ENCODE measurements around the gene LRRN4.

LRRN4 gene

DNA sequence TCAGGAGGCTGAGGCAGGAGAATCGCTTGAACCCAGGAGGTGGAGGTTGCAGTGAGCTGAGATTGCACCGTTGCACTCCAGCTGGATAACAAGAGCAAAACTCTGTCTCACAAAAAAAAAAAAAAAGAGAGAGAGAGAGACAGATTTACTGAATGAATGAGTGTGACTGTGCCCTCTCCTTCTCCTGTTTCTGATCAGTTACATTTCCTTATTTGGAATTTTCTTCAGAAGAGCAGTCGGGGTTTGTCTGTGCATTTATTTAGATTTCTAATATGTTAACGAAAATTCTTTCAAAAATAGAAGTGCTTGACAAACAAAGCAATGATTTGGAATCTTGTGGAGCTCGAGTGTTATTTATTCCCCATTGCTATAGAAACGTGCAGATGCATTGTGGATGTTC is 6.4 kb upstream of the LRRN4 start:
- DNase-seq: no peak
- no peaks in the 10 kb centered on the region for H3K36me3 ChIP-seq
- TF ChIP-seq, protein P1, sequence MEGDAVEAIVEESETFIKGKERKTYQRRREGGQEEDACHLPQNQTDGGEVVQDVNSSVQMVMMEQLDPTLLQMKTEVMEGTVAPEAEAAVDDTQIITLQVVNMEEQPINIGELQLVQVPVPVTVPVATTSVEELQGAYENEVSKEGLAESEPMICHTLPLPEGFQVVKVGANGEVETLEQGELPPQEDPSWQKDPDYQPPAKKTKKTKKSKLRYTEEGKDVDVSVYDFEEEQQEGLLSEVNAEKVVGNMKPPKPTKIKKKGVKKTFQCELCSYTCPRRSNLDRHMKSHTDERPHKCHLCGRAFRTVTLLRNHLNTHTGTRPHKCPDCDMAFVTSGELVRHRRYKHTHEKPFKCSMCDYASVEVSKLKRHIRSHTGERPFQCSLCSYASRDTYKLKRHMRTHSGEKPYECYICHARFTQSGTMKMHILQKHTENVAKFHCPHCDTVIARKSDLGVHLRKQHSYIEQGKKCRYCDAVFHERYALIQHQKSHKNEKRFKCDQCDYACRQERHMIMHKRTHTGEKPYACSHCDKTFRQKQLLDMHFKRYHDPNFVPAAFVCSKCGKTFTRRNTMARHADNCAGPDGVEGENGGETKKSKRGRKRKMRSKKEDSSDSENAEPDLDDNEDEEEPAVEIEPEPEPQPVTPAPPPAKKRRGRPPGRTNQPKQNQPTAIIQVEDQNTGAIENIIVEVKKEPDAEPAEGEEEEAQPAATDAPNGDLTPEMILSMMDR (IDR thresholded peaks at IDR 0.05): no peak
- peaks cover 0 to 24% of the 10 kb centered on the region in 2 donors for H3K27me3 ChIP-seq
- no peak overlapping the region for H3K27ac ChIP-seq
- no peak overlapping the region for H3K4me3 ChIP-seq
- H3K9me3 ChIP-seq: no peaks in the 10 kb centered on the region
- intact Hi-C loops (cut with DNase I; ENCODE audit: low total_unique reads): no loop called here
- no peaks in the 10 kb centered on the region for H3K4me1 ChIP-seq

GRCh38 chr20:6058684-6059295 is 4.9 kb upstream of the LRRN4 start:
- TF ChIP-seq, protein P1 (IDR thresholded peaks at IDR 0.05): no peak
- intact Hi-C loops (cut with DNase I; ENCODE audit: low total_unique reads): no loop called here
- DNase-seq: no peak
- Histone ChIP-seq H3K9me3 (no peaks in the 10 kb centered on the region), H3K36me3 (no peaks in the 10 kb centered on the region), H3K27me3 (peaks cover 0 to 30% of the 10 kb centered on the region in 2 donors), H3K4me1 (no peaks in the 10 kb centered on the region), H3K27ac (no peak overlapping the region), H3K4me3 (no peak overlapping the region)

GRCh38 chr20:6057691-6058090 is 3.8 kb upstream of the LRRN4 start:
- Histone ChIP-seq H3K27ac (no peak overlapping the region), H3K36me3 (no peaks in the 10 kb centered on the region), H3K4me3 (no peak overlapping the region), H3K4me1 (peaks cover 0 to 4% (median 0%) of the 10 kb centered on the region in 4 donors), H3K9me3 (no peaks in the 10 kb centered on the region), H3K27me3 (peaks cover 0 to 41% of the 10 kb centered on the region in 2 donors)
- no peak for DNase-seq
- TF ChIP-seq, protein P1 (IDR thresholded peaks at IDR 0.05): no peak
- intact Hi-C loops (cut with DNase I; ENCODE audit: low total_unique reads): no loop called here

DNA sequence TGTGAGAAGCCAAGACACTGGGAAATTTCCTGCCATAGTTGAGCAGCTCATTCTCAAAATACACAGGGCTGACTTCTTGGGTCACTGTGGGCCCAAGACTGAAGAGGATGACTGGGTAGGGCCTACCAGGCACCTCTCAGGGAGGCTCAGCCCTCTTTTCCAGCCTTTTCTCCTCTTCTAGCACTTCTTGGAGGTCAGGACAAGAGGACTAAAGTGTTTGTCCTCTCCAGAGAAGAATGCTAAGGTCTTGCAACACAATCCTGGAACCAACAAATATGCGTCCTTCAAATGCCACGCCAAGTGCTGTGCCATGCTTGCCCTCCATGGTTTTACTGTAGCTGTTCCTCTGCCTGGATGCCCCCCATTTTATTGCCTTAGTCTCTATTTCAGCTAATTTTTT is 3.3 kb upstream of the LRRN4 start:
- intact Hi-C loops (cut with DNase I; ENCODE audit: low total_unique reads): no loop called here
- TF ChIP-seq, protein P1 (IDR thresholded peaks at IDR 0.05): no peak
- H3K27me3 ChIP-seq: peaks cover 0 to 47% of the 10 kb centered on the region in 2 donors
- H3K4me1 ChIP-seq: peaks cover 0 to 9% (median 4%) of the 10 kb centered on the region in 4 donors
- no peak overlapping the region for H3K27ac ChIP-seq
- H3K9me3 ChIP-seq: no peaks in the 10 kb centered on the region
- no peaks in the 10 kb centered on the region for H3K36me3 ChIP-seq
- no peak overlapping the region for H3K4me3 ChIP-seq
- no peak for DNase-seq

DNA sequence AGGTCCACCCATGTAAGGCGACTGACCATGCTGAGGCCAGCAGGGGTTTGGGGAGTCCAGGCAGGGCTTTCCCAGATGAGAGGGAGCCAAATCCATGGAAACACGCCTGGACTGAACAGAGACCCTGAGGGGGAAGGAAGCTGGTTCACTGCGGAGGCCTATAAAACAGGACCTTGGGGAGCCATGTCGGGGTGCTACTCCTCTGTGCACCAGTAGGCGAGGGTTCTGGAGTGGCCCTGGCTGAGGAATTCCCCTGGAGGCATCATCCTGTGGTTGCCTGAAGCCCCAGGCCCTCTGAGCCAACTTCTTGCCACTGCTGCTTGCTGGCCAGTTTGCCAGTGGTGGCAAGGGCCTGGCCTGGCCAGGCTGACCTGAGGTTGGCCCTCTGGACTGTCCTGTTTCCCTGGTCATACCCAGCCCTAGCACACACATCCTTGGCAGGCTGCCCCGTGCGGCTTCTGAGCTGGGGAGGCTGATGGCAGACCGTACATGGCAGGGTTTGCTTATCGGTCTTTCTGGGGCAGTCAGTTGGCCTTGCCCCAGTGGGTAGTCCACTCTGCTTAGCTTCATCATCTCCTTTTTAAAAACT is 2.2 kb upstream of the LRRN4 start:
- TF ChIP-seq, protein P1 (IDR thresholded peaks at IDR 0.05): no peak
- Histone ChIP-seq H3K27me3 (peaks cover 0 to 52% of the 10 kb centered on the region in 2 donors), H3K9me3 (no peaks in the 10 kb centered on the region), H3K27ac (no peak overlapping the region), H3K4me3 (no peak overlapping the region), H3K36me3 (no peaks in the 10 kb centered on the region), H3K4me1 (peaks cover 0 to 15% (median 8%) of the 10 kb centered on the region in 4 donors)
- intact Hi-C loops (cut with DNase I; ENCODE audit: low total_unique reads): no loop called here
- no peak for DNase-seq
